OCI-LY3 (cell line): Measurements from ENCODE around the gene AFTPH.

Experiments used
- H2AFZ ChIP-seq: fragments of 200-600, 300-600 bp; shearing (Covaris generic); 2 replicates; pipeline ENCODE4 v1.6.0; 2014; ENCODE audit warnings: antibody characterized with exemption, low read depth, low read length
- H3K27ac ChIP-seq: fragments of 200-600, 300-600 bp; sonication (generic); 2 replicates; pipeline ENCODE4 v1.5.1; 2014; ENCODE audit warnings: mild to moderate bottlenecking, low read length, moderate library complexity, mixed read lengths
- H3K27me3 ChIP-seq: fragments of 200-600, 300-600 bp; sonication (generic); 2 replicates; pipeline ENCODE4 v1.6.1; 2014; ENCODE audit warnings: low read depth, low read length, mixed read lengths
- H3K36me3 ChIP-seq: fragments of 200-600, 300-600 bp; sonication (generic); replicated peaks from 2 replicates; pipeline ENCODE3; 2014; ENCODE audit warnings: low read depth, low read length, mixed read lengths
- H3K4me1 ChIP-seq: fragments of 300-600, 200-600 bp; sonication (generic); 2 replicates; pipeline ENCODE4 v1.6.1; 2014; ENCODE audit warnings: low read length, mixed read lengths
- H3K4me2 ChIP-seq: fragments of 200-600, 300-600 bp; sonication (generic); 2 replicates; pipeline ENCODE4 v1.6.1; 2014; ENCODE audit warnings: low read length, mixed read lengths
- H3K4me3 ChIP-seq: fragments of 300-600, 200-600 bp; sonication (generic); 2 replicates; pipeline ENCODE4 v1.5.1; 2014; ENCODE audit warnings: antibody characterized with exemption, mild to moderate bottlenecking, low read length, moderate library complexity
- H3K79me2 ChIP-seq: fragments of 300-600, 200-600 bp; shearing (Covaris generic); 2 replicates; pipeline ENCODE4 v1.6.1; 2014; ENCODE audit warnings: mild to moderate bottlenecking, low read length, mixed read lengths
- H3K9ac ChIP-seq: fragments of 300-600, 200-600 bp; shearing (Covaris generic); 2 replicates; pipeline ENCODE4 v1.6.0; 2014; ENCODE audit warnings: mild to moderate bottlenecking, low read length, moderate library complexity
- H3K9me3 ChIP-seq: fragments of 200-600, 300-600 bp; shearing (Covaris generic); 2 replicates; pipeline ENCODE4 v1.6.1; 2014; ENCODE audit warnings: low read length, mixed read lengths; ENCODE audit not compliant: insufficient read depth
- H4K20me1 ChIP-seq: fragments of 200-600, 300-600 bp; sonication (generic); 2 replicates; pipeline ENCODE4 v1.6.1; 2016; ENCODE audit warnings: low read length, mixed read lengths; ENCODE audit not compliant: insufficient read depth
- EZH2phosphoT487 ChIP-seq: fragments of 200-600 bp; shearing (Covaris generic); IDR thresholded peaks from 2 replicates; pipeline ENCODE4 v1.6.1; 2018; ENCODE audit warnings: antibody characterized with exemption, mixed run types, low read depth
- TF ChIP-seq, protein P1 (sequence below): fragments of 200-600, 300-600 bp; sonication (generic); IDR thresholded peaks from 2 replicates; pipeline ENCODE4 v1.5.1; 2014; ENCODE audit warnings: antibody characterized with exemption, low read length, low read depth

Gene AFTPH

DNA sequence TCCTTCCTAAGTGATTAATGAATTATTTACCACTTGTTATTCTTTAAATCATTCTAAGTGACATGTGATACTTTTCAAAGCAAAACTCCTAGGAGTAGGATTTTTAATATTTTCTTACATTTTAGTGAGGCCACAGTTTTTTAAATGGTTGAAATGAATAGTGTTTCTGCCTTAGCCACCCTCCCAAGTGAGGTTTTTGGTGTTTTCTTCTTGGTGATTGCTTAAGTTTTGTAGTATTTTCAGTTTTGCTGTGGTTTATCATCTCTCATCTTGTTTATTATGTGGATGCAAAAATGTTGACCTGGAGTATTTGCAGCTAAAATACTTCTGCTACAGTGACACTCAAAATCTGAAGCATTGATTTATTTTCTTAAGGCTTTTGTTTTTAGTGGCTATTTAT, 9.8 kb downstream of the AFTPH start:
- H2AFZ ChIP-seq, result no peak overlapping the region
- H3K4me2 ChIP-seq, result peak overlapping the region; percentile 67
- no peaks in the 10 kb centered on the region for H3K9me3 ChIP-seq
- H3K4me3 ChIP-seq, result no peak overlapping the region
- H4K20me1 ChIP-seq, result peaks cover 91% of the 10 kb centered on the region
- peaks cover 100% of the 10 kb centered on the region for H3K79me2 ChIP-seq
- TF ChIP-seq, protein P1, sequence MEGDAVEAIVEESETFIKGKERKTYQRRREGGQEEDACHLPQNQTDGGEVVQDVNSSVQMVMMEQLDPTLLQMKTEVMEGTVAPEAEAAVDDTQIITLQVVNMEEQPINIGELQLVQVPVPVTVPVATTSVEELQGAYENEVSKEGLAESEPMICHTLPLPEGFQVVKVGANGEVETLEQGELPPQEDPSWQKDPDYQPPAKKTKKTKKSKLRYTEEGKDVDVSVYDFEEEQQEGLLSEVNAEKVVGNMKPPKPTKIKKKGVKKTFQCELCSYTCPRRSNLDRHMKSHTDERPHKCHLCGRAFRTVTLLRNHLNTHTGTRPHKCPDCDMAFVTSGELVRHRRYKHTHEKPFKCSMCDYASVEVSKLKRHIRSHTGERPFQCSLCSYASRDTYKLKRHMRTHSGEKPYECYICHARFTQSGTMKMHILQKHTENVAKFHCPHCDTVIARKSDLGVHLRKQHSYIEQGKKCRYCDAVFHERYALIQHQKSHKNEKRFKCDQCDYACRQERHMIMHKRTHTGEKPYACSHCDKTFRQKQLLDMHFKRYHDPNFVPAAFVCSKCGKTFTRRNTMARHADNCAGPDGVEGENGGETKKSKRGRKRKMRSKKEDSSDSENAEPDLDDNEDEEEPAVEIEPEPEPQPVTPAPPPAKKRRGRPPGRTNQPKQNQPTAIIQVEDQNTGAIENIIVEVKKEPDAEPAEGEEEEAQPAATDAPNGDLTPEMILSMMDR, result no peak
- no peak for TF ChIP-seq EZH2phosphoT487
- H3K27me3 ChIP-seq, result no peaks in the 10 kb centered on the region
- H3K4me1 ChIP-seq, result peaks cover 57% of the 10 kb centered on the region
- H3K36me3 ChIP-seq, result peaks cover 11% of the 10 kb centered on the region
- H3K27ac ChIP-seq, result peak overlapping the region; percentile 9; the same call in 1 of the 2 replicates
- H3K9ac ChIP-seq, result no peak overlapping the region

DNA sequence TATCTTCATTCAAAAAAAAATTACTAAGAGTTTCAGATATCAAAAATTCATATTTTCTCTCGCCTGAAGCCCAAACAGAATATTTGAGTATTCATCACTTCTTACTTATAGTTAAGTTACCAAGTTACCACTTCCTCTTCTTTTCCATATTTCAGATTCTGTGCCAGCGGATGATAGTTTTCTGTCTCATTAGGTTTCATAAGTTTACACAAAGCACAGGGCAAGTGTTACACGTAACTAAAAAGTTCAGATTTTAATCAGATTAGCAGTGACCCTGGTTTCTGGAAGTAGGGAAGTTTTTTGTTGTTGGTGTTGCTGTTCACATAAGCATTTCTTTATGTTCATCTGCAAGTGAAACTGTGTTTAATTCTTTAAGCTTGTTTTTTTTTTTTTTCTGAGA, 10.2 kb downstream of the AFTPH start:
- H3K4me3 ChIP-seq, result peak overlapping the region; percentile 35
- no peaks in the 10 kb centered on the region for H3K9me3 ChIP-seq
- H3K27ac ChIP-seq, result no peak overlapping the region
- no peak overlapping the region; the same call in 1 of the 2 replicates for H3K9ac ChIP-seq
- TF ChIP-seq, protein P1, result no peak
- TF ChIP-seq EZH2phosphoT487, result no peak
- peaks cover 7% of the 10 kb centered on the region for H3K36me3 ChIP-seq
- H3K4me2 ChIP-seq, result peak overlapping the region; percentile 67
- peaks cover 62% of the 10 kb centered on the region for H3K4me1 ChIP-seq
- H2AFZ ChIP-seq, result no peak overlapping the region
- peaks cover 91% of the 10 kb centered on the region for H4K20me1 ChIP-seq
- peaks cover 100% of the 10 kb centered on the region for H3K79me2 ChIP-seq
- H3K27me3 ChIP-seq, result no peaks in the 10 kb centered on the region

DNA sequence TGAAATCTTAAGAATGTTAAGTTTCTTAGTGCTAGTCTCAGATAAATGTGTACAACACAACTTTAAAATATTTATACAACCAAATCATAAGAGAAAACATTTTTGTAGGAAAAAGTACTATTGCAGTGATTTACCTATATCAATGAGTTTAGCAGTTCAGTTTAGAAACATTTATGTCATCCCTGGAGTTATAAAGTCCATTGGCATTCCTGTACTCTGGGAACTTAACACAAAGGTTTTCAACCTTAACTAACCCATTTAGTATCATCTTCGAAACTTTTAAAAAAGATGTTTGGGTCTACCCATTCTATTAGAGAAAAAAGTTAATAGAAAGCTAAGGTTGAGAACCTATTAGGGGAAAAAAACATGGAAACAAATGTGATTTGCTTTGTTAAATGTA, 10.9 kb downstream of the AFTPH start:
- no peak overlapping the region for H3K4me3 ChIP-seq
- H2AFZ ChIP-seq, result no peak overlapping the region
- no peak overlapping the region for H3K27ac ChIP-seq
- H3K4me2 ChIP-seq, result peak overlapping the region; percentile 67
- H3K79me2 ChIP-seq, result peaks cover 100% of the 10 kb centered on the region
- H3K4me1 ChIP-seq, result peaks cover 68% of the 10 kb centered on the region
- H4K20me1 ChIP-seq, result peaks cover 91% of the 10 kb centered on the region
- peaks cover 6% of the 10 kb centered on the region for H3K36me3 ChIP-seq
- TF ChIP-seq, protein P1, result no peak
- TF ChIP-seq EZH2phosphoT487, result no peak
- no peaks in the 10 kb centered on the region for H3K27me3 ChIP-seq
- H3K9ac ChIP-seq, result no peak overlapping the region
- no peaks in the 10 kb centered on the region for H3K9me3 ChIP-seq

DNA sequence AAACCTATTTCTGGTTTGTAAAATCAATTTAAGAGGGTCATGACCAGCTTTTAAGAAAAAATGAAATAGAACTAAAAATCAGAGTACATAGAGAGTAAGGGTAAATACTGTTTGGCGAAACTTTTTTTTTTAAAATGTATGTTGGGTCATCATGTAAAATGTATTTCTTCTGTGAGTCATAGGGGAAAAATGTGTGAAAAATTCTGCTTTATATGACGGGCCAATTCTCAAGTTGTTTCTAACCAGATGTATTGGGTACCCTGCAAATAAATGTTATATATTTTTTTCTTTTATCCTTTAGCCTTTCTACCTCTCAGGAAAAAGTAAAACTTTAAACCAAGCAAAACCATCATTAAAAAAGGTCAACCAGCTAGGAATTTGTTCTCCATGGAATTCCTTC, 13.9 kb downstream of the AFTPH start:
- Histone ChIP-seq H3K9ac (no peak overlapping the region), H3K9me3 (no peaks in the 10 kb centered on the region), H3K4me2 (peak overlapping the region; percentile 71; the same call in 1 of the 2 replicates), H3K4me3 (no peak overlapping the region), H3K79me2 (peaks cover 100% of the 10 kb centered on the region), H3K27me3 (no peaks in the 10 kb centered on the region), H4K20me1 (peaks cover 93% of the 10 kb centered on the region), H3K36me3 (no peaks in the 10 kb centered on the region), H2AFZ (no peak overlapping the region), H3K4me1 (peaks cover 85% of the 10 kb centered on the region), H3K27ac (no peak overlapping the region)
- TF ChIP-seq, protein P1, result no peak
- no peak for TF ChIP-seq EZH2phosphoT487
